Urothelium cell line (cell line): ENCODE results near the gene MESP2.
"Not testable (repeated sequence)": the region's sequence is repeated elsewhere in the genome, so short reads cannot be mapped to it uniquely, and the experiment has no call there.

Experiments used
- DNase-seq: peaks from one replicate; pipeline ENCODE4 v3.0.0; 2011; ENCODE audit warnings: low spot score, mixed read lengths
- FAIRE-seq: peaks from 2 replicates; lab custom pipeline; 2011; peaks lifted over from hg19 to GRCh38; lab: Jason Lieb, UNC

MESP2 gene

GRCh38 chr15:89777782-89778380, 1.7 kb downstream of the MESP2 start:
- DNase-seq, result no peak
- no peak for FAIRE-seq

- FAIRE-seq (no peak), DNase-seq (no peak)
These were observed 2.7 kb downstream of the MESP2 start for GRCh38 chr15:89778861-89779260.

GRCh38 chr15:89780601-89781000, 4.5 kb downstream of the MESP2 start:
- no peak for DNase-seq
- no peak for FAIRE-seq

GRCh38 chr15:89781055-89781454, 4.9 kb downstream of the MESP2 start:
- FAIRE-seq (peak; percentile 32), DNase-seq (no peak)

- DNase-seq (peak; percentile 62), FAIRE-seq (no peak)
These were observed 5.9 kb downstream of the MESP2 start for GRCh38 chr15:89781891-89782618.

GRCh38 chr15:89782619-89782950, 6.5 kb downstream of the MESP2 start:
- not testable (repeated sequence) for DNase-seq, FAIRE-seq

GRCh38 chr15:89783111-89783860, 7.2 kb downstream of the MESP2 start:
- FAIRE-seq, result no peak

GRCh38 chr15:89783861-89784685, 7.9 kb downstream of the MESP2 start:
- DNase-seq, result no peak
- no peak for FAIRE-seq

More at GRCh38 chr15:89783111-89783860, 7.2 kb downstream of the MESP2 start:
- no peak for DNase-seq

GRCh38 chr15:89784686-89784960, 8.5 kb downstream of the MESP2 start:
- no peak for DNase-seq
- FAIRE-seq, result no peak

- DNase-seq (no peak), FAIRE-seq (no peak)
These were observed 9.1 kb downstream of the MESP2 start for GRCh38 chr15:89785064-89785773.

- DNase-seq, result no peak
- FAIRE-seq, result no peak
These were observed 9.6 kb downstream of the MESP2 start for GRCh38 chr15:89785774-89786140.

GRCh38 chr15:89787944-89788343, 11.8 kb downstream of the MESP2 start:
- FAIRE-seq, result peak; percentile 17
- no peak for DNase-seq

- DNase-seq, FAIRE-seq: not testable (repeated sequence)
These were observed 12.5 kb downstream of the MESP2 start for GRCh38 chr15:89788585-89788984.

GRCh38 chr15:89790206-89790605, 14.1 kb downstream of the MESP2 start:
- FAIRE-seq (no peak), DNase-seq (no peak)

GRCh38 chr15:89790661-89791060, 14.5 kb downstream of the MESP2 start:
- no peak for FAIRE-seq

GRCh38 chr15:89792106-89792805, 16.1 kb downstream of the MESP2 start:
- DNase-seq (no peak), FAIRE-seq (no peak)

More at GRCh38 chr15:89790661-89791060, 14.5 kb downstream of the MESP2 start:
- no peak for DNase-seq

GRCh38 chr15:89794627-89795241, 18.6 kb downstream of the MESP2 start:
- FAIRE-seq (no peak), DNase-seq (no peak)

- FAIRE-seq, result no peak
- no peak for DNase-seq
These were observed 19.9 kb downstream of the MESP2 start for GRCh38 chr15:89795996-89796395.

GRCh38 chr15:89797678-89798201, 21.6 kb downstream of the MESP2 start:
- DNase-seq (no peak), FAIRE-seq (no peak)
